ENCODE data around the gene TXNDC11. TPM values are rescaled to one million over a fixed set of nuclear protein-coding genes. Genes with fewer than 3 reads are reported as not detected.

TXNDC11 gene
- total RNA-seq, 2 donors from 2014 or later, result 75.0 to 96.9 TPM

- no peak for TF ChIP-seq POLR2AphosphoS5 (IDR thresholded peaks at IDR 0.05)
- TF ChIP-seq CTCF (IDR thresholded peaks at IDR 0.05), result no peak
- no peak for TF ChIP-seq POLR2A (IDR thresholded peaks at IDR 0.05)
- Histone ChIP-seq H3K4me1 (replicated peaks) (peaks cover 36% of the 10 kb centered on the region), H3K27me3 (replicated peaks; ENCODE audit: insufficient read depth) (no peaks in the 10 kb centered on the region), H3K9me3 (no peaks in the 10 kb centered on the region), H3K4me3 (no peak overlapping the region), H3K27ac (peak overlapping the region; percentile 50 to 60), H3K36me3 (no peaks in the 10 kb centered on the region)
- 78% methylated on average over 25 of the region's 25 CpGs for WGBS
- no peak for DNase-seq (ENCODE audit: low spot score)
- intact Hi-C loops (cut with DNase I), result loop anchor here (5.0 kb wide), 1 partner anchor 40 kb away; no protein-coding TSS in a partner anchor
Measured at GRCh38 chr16:11672206-11673090, 70.2 kb downstream of the TXNDC11 start.

GRCh38 chr16:11671676-11672075 lies 71.0 kb downstream of the TXNDC11 start:
- peaks cover 36% of the 10 kb centered on the region for H3K4me1 ChIP-seq (replicated peaks)
- no peaks in the 10 kb centered on the region for H3K36me3 ChIP-seq
- H3K4me3 ChIP-seq, result no peak overlapping the region
- no peak overlapping the region for H3K27ac ChIP-seq
- intact Hi-C loops (cut with DNase I), result loop anchor here (5.0 kb wide), 1 partner anchor 41 kb away; no protein-coding TSS in a partner anchor
- H3K27me3 ChIP-seq (replicated peaks; ENCODE audit: insufficient read depth), result no peaks in the 10 kb centered on the region
- WGBS, result 75% methylated on average over 8 of the region's 8 CpGs
- DNase-seq (ENCODE audit: low spot score), result no peak
- H3K9me3 ChIP-seq, result no peaks in the 10 kb centered on the region
- no peak for TF ChIP-seq CTCF (IDR thresholded peaks at IDR 0.05)
- no peak for TF ChIP-seq POLR2AphosphoS5 (IDR thresholded peaks at IDR 0.05)
- TF ChIP-seq POLR2A (IDR thresholded peaks at IDR 0.05), result no peak

GRCh38 chr16:11671271-11671670 lies 71.4 kb downstream of the TXNDC11 start:
- H3K27me3 ChIP-seq (replicated peaks; ENCODE audit: insufficient read depth), result no peaks in the 10 kb centered on the region
- TF ChIP-seq CTCF (IDR thresholded peaks at IDR 0.05) (no peak), POLR2AphosphoS5 (IDR thresholded peaks at IDR 0.05) (no peak), POLR2A (IDR thresholded peaks at IDR 0.05) (no peak)
- 94% methylated on average over 2 of the region's 2 CpGs for WGBS
- H3K9me3 ChIP-seq, result no peaks in the 10 kb centered on the region
- H3K36me3 ChIP-seq, result no peaks in the 10 kb centered on the region
- H3K4me1 ChIP-seq (replicated peaks), result peaks cover 36% of the 10 kb centered on the region
- H3K27ac ChIP-seq, result no peak overlapping the region
- intact Hi-C loops (cut with DNase I), result loop anchor here (5.0 kb wide), 1 partner anchor 41 kb away; no protein-coding TSS in a partner anchor
- no peak for DNase-seq (ENCODE audit: low spot score)
- H3K4me3 ChIP-seq, result no peak overlapping the region

GRCh38 chr16:11670171-11671131 lies 72.2 kb downstream of the TXNDC11 start:
- TF ChIP-seq CTCF (IDR thresholded peaks at IDR 0.05) (no peak), POLR2AphosphoS5 (IDR thresholded peaks at IDR 0.05) (peak; percentile 8), POLR2A (IDR thresholded peaks at IDR 0.05) (no peak)
- Histone ChIP-seq H3K27ac (peak overlapping the region; percentile 69 to 74), H3K36me3 (no peaks in the 10 kb centered on the region), H3K9me3 (no peaks in the 10 kb centered on the region), H3K4me1 (replicated peaks) (peaks cover 36% of the 10 kb centered on the region), H3K27me3 (replicated peaks; ENCODE audit: insufficient read depth) (no peaks in the 10 kb centered on the region), H3K4me3 (peak overlapping the region in 1 of 2 donors; percentile 88)
- no peak for DNase-seq (ENCODE audit: low spot score)
- WGBS, result 40% methylated on average over 27 of the region's 27 CpGs
- intact Hi-C loops (cut with DNase I), result loop anchor here (5.0 kb wide), 1 partner anchor 42 kb away; no protein-coding TSS in a partner anchor

Measured in prostate gland (tissue), 2 donors.